AG09319 (cell line): ENCODE data around the gene EYS.

Experiments
- DNase-seq: peaks from one replicate; pipeline ENCODE4 v3.0.0-alpha.2; 2010; ENCODE audit warnings: low read depth; ENCODE audit errors: extremely low read depth
- CTCF ChIP-seq: IDR thresholded peaks from 2 replicates; pipeline ENCODE4 v1.5.1; 2011; ENCODE audit warnings: low read depth, mild to moderate bottlenecking, inconsistent platforms, low read length, moderate library complexity

Gene EYS

GRCh38 chr6:65157025-65157424 lies 550.0 kb downstream of the EYS start:
- TF ChIP-seq CTCF = no peak
- DNase-seq = no peak

GRCh38 chr6:65155083-65155482 lies 551.9 kb downstream of the EYS start:
- TF ChIP-seq CTCF = no peak
- no peak for DNase-seq

GRCh38 chr6:65149841-65150240 lies 557.2 kb downstream of the EYS start:
- no peak for TF ChIP-seq CTCF
- DNase-seq = no peak

GRCh38 chr6:65148839-65149238 lies 558.2 kb downstream of the EYS start:
- DNase-seq = no peak
- no peak for TF ChIP-seq CTCF

- TF ChIP-seq CTCF = no peak
Observed at GRCh38 chr6:65135567-65135966, 571.5 kb downstream of the EYS start.

GRCh38 chr6:65126667-65127066 lies 580.4 kb downstream of the EYS start:
- no peak for TF ChIP-seq CTCF
- DNase-seq = no peak

More at GRCh38 chr6:65135567-65135966, 571.5 kb downstream of the EYS start:
- DNase-seq = no peak

GRCh38 chr6:65123521-65123920 lies 583.5 kb downstream of the EYS start:
- TF ChIP-seq CTCF = no peak
- no peak for DNase-seq
